ENCODE results near the gene B9D1. TPM values are rescaled to one million over a fixed set of nuclear protein-coding genes. Genes with fewer than 3 reads are reported as not detected.

Gene B9D1
- total RNA-seq, 1 experiment from 2014 or later = 31.9 TPM

DNA sequence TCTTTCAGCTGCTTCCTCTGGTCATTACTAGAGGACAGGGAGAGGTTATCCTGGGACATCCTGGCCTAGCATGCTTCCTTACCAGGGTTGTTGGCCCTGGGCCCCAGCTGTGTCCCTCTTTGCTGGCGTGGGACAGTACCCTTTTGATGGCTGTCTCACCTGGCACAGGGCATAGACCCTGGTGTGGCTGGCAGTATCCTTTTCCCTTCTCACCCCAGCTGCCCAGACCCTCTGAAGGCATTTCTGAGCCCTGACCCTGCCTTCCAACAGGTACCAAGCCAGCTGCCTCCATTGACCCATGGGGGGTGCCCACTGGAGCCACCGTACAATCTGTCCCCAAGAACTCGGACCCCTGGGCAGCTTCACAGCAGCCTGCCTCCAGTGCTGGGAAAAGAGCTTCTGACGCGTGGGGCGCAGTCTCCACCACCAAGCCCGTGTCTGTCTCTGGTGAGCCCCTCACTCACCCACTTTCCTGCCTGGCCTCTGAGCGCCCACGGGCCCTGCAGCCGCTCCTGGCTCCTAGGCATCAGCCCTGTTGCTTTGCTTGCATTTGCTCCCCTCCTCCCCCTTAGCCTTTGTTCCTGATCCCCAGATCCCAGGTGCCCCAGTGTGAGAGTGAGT is 34.0 kb downstream of the B9D1 start (continued):
- TF ChIP-seq, protein P1, sequence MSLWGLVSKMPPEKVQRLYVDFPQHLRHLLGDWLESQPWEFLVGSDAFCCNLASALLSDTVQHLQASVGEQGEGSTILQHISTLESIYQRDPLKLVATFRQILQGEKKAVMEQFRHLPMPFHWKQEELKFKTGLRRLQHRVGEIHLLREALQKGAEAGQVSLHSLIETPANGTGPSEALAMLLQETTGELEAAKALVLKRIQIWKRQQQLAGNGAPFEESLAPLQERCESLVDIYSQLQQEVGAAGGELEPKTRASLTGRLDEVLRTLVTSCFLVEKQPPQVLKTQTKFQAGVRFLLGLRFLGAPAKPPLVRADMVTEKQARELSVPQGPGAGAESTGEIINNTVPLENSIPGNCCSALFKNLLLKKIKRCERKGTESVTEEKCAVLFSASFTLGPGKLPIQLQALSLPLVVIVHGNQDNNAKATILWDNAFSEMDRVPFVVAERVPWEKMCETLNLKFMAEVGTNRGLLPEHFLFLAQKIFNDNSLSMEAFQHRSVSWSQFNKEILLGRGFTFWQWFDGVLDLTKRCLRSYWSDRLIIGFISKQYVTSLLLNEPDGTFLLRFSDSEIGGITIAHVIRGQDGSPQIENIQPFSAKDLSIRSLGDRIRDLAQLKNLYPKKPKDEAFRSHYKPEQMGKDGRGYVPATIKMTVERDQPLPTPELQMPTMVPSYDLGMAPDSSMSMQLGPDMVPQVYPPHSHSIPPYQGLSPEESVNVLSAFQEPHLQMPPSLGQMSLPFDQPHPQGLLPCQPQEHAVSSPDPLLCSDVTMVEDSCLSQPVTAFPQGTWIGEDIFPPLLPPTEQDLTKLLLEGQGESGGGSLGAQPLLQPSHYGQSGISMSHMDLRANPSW (CRISPR knock-in tag; conservative IDR thresholded peaks at IDR 0.05; ENCODE audit: low read depth) = no peak
- TF ChIP-seq ZNF671 (CRISPR knock-in tag; IDR thresholded peaks at IDR 0.05) = no peak

DNA sequence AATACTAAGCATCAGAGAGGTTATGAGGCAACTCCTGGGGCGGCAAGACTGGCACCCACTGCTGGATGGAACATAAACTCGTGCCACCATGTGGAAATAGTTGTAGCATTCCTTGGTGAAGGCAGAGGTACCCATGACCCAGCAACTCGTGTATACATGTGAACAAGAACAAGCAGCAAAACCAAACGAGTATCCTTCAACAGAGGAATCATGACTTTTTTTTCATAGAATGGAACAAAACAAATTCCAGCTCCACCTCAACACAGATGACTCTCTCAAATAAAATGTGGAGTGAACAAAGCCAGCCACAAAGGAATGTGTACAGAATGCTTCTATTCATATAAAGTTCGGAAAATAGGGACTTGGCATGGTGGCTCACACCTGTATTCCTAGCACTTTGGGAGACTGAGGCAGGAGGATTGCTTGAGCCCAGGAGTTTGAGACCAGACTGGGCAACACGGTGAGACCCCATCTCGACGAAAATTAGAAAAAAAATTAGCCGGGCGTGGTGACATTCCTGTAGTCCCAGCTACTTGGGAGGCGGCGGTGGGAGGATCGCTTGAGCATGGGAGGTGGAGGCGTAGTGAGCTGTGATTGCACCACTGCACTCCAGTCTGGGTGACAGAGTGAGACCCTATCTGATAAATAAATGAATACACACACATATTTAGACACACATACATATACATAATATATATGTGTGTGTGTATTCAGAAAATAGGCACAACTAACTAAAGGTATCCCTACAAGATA is 35.3 kb downstream of the B9D1 start:
- Mint-ChIP-seq H3K4me1 (no peaks in the 10 kb centered on the region), H3K27ac (no peak overlapping the region), H3K36me3 (peaks cover 41% of the 10 kb centered on the region), H3K27me3 (ENCODE audit: low read depth) (no peaks in the 10 kb centered on the region), H3K9me3 (peaks cover 22% of the 10 kb centered on the region), H3K4me3 (no peak overlapping the region)
- TF ChIP-seq ZNF121 (CRISPR knock-in tag; IDR thresholded peaks at IDR 0.05) (peak; percentile 49; the same call in 1 of the 2 replicates), FOXJ3 (CRISPR knock-in tag; IDR thresholded peaks at IDR 0.05; ENCODE audit: borderline replicate concordance) (no peak), ZNF219 (CRISPR knock-in tag; IDR thresholded peaks at IDR 0.05; ENCODE audit: borderline replicate concordance) (no peak), TCF7 (CRISPR knock-in tag; IDR thresholded peaks at IDR 0.05; ENCODE audit: low read depth) (no peak)
- TF ChIP-seq, protein P2, sequence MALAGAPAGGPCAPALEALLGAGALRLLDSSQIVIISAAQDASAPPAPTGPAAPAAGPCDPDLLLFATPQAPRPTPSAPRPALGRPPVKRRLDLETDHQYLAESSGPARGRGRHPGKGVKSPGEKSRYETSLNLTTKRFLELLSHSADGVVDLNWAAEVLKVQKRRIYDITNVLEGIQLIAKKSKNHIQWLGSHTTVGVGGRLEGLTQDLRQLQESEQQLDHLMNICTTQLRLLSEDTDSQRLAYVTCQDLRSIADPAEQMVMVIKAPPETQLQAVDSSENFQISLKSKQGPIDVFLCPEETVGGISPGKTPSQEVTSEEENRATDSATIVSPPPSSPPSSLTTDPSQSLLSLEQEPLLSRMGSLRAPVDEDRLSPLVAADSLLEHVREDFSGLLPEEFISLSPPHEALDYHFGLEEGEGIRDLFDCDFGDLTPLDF (CRISPR knock-in tag; IDR thresholded peaks at IDR 0.05) = no peak
- no peak for ATAC-seq
- DNase-seq (ENCODE audit: low spot score) = peak; percentile 8
- ChIA-PET CTCF (interaction anchor here (1.0 to 1.5 kb wide), 2 partner anchors 11 to 435 kb away, joined by 3 read pairs; no protein-coding TSS in a partner anchor), POLR2A (no interaction called here)

DNA sequence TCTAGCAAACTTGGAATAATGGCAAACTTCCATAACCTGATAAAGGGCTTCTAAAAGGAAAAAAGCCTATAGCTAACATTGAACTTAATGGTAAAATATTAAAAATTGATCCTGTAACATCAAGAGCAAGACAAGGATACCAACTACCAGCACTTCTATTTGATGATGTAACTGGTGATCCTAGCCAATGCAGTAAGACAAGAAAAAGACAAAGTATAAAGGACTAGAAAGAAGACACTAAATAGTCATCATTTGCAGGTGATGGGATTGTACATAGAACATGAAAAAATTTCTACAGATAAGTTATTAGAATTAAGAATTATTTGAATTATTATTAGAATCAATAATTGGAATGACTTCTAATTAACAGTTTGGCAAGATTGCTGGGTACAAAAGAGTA is 37.0 kb downstream of the B9D1 start:
- ChIA-PET CTCF (no interaction called here), POLR2A (no interaction called here)
- H3K9me3 Mint-ChIP-seq = peaks cover 22% of the 10 kb centered on the region
- H3K36me3 Mint-ChIP-seq = peaks cover 36% of the 10 kb centered on the region
- H3K4me1 Mint-ChIP-seq = peaks cover 8% of the 10 kb centered on the region
- TF ChIP-seq, protein P3, sequence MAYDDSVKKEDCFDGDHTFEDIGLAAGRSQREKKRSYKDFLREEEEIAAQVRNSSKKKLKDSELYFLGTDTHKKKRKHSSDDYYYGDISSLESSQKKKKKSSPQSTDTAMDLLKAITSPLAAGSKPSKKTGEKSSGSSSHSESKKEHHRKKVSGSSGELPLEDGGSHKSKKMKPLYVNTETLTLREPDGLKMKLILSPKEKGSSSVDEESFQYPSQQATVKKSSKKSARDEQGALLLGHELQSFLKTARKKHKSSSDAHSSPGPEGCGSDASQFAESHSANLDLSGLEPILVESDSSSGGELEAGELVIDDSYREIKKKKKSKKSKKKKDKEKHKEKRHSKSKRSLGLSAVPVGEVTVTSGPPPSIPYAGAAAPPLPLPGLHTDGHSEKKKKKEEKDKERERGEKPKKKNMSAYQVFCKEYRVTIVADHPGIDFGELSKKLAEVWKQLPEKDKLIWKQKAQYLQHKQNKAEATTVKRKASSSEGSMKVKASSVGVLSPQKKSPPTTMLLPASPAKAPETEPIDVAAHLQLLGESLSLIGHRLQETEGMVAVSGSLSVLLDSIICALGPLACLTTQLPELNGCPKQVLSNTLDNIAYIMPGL (CRISPR knock-in tag; IDR thresholded peaks at IDR 0.05) = no peak
- TF ChIP-seq ZNF423 (CRISPR knock-in tag; IDR thresholded peaks at IDR 0.05) (no peak), NFE2L1 (CRISPR knock-in tag; IDR thresholded peaks at IDR 0.05) (no peak), RORB (CRISPR knock-in tag; IDR thresholded peaks at IDR 0.05) (no peak), GTF2I (CRISPR knock-in tag; conservative IDR thresholded peaks at IDR 0.05) (no peak), ZBTB21 (CRISPR knock-in tag; IDR thresholded peaks at IDR 0.05; ENCODE audit: borderline replicate concordance) (no peak), ESRRA (CRISPR knock-in tag; IDR thresholded peaks at IDR 0.05; ENCODE audit: borderline replicate concordance) (no peak), ZNF138 (CRISPR knock-in tag; conservative IDR thresholded peaks at IDR 0.05) (no peak), MXD4 (CRISPR knock-in tag; IDR thresholded peaks at IDR 0.05; ENCODE audit: borderline replicate concordance) (no peak), TEAD1 (CRISPR knock-in tag; IDR thresholded peaks at IDR 0.05) (no peak), EMX1 (CRISPR knock-in tag; IDR thresholded peaks at IDR 0.05) (no peak)
- TF ChIP-seq, protein P4, sequence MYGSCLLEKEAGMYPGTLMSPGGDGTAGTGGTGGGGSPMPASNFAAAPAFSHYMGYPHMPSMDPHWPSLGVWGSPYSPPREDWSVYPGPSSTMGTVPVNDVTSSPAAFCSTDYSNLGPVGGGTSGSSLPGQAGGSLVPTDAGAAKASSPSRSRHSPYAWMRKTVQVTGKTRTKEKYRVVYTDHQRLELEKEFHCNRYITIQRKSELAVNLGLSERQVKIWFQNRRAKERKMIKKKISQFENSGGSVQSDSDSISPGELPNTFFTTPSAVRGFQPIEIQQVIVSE (CRISPR knock-in tag; IDR thresholded peaks at IDR 0.05; ENCODE audit: borderline replicate concordance) = no peak
- H3K27ac Mint-ChIP-seq = no peak overlapping the region
- no peaks in the 10 kb centered on the region for H3K27me3 Mint-ChIP-seq (ENCODE audit: low read depth)
- ATAC-seq = no peak
- H3K4me3 Mint-ChIP-seq = no peak overlapping the region
- DNase-seq (ENCODE audit: low spot score) = no peak

Measured in WTC11 (cell line).